CD1c-positive myeloid dendritic cell (primary cell): Measurements from ENCODE around the gene CHST15.
A peak's percentile ranks its signal among the peaks of the same experiment; 100 is the strongest.

Experiments
- DNase-seq: peaks from one replicate; pipeline ENCODE4 v3.0.0-alpha.2; 2016; ENCODE audit errors: extremely low spot score

The CHST15 gene

DNA sequence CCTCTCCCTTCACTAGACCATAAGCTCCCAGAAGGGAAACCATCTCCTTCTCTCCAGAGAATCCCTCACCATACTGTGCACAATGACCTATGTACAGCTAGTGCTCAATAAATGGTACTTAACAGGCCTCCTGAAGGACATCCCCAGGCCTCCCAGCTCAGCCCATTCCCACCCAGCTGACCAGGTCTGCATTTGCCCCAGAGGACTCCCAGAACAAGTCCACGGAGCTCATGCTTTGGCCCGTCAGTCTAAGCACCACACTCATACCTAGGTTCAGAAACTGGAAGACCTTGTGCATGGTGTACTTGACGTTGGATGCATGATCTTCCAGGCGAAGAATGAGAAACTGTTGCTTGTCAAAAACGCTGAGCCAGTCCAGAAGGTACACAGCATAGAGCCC is 81.3 kb downstream of the CHST15 start:
- no peak for DNase-seq

DNA sequence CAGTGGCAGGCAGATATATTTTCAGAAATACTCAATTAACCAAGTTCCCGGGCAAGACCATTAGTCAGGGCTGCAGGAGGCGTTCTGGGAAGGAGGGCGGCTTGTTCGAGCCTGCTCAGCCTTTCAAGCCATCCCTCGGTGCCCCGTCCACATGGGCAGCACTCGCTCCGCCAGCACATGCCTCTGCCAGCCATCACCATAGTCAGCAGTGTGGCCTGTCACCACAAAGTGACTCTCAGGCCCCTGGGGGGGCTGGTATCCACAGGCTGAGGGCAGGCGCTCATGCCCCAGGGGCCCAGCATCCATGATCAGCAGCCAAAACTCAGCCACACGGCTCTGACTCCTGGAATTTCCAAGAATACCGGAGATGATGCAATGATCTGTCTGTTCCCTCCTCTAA is 81.9 kb downstream of the CHST15 start:
- no peak for DNase-seq

DNA sequence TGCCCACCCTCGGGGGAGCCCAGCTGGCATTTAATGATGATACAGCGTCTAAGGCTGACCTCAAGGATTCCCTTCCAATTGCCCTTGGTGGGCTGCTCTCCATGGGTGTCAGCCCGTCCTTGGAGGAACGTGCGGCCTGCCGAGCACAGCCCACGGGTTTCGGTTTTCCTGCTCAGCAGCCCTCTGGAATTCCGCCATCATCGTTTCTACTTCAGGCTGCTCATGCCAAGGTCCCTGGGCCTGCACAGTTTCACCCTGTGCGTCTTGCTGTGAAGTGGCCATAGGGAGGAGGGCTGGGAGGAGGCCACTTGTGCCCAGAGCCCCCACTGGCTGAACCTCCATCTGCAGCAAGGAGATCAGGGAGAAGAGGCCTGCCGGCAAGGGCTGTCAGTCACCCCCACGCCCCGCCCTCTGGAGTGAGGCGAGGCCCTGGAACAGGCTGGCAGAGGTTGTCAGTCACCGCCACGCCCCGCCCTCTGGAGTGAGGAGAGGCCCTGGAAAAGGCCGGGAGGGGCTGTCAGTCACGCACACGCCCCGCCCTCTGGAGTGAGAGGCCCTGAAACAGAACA is 82.8 kb downstream of the CHST15 start:
- DNase-seq = no peak

DNA sequence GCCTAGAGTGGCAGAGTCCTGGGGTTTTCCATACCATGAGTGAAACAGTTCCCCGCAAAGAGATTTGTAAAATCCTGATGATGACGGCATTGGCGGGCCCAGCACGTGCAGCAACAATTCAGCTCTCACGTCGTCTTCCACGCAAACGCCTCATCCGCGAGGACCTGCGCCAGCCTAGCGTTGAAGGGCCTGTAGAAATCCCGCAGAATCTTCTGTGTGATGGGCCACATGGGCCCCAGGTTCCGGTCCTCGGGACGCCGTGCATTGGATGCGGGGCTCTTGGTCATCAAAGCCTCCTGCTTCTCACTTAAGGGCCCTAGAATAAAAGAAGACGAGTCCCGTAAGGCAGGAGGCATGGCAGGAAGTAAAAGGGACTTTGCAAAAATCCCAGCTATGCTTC is 83.4 kb downstream of the CHST15 start:
- DNase-seq = no peak

GRCh38 chr10:124009231-124010015 is 84.0 kb downstream of the CHST15 start:
- peak; percentile 15 for DNase-seq

DNA sequence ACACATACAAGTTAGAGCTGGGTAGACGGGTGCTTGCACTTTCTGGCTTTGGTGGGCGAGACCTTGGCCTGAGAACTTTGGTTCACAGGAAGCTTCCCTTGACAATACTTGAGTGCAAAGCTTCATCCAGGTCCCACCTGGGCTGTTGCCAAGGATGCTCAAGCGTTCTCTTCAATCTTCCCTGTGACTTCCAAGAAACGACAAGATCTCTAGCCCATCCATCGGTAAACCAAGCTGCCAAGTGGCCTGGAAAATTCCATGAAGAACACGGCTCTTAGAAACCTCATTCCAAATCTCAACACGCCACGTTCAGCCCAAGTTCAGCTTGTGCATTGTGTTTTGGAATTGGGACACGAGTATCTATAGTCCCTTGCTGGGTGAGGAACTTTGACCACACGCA is 84.7 kb downstream of the CHST15 start:
- no peak for DNase-seq

DNA sequence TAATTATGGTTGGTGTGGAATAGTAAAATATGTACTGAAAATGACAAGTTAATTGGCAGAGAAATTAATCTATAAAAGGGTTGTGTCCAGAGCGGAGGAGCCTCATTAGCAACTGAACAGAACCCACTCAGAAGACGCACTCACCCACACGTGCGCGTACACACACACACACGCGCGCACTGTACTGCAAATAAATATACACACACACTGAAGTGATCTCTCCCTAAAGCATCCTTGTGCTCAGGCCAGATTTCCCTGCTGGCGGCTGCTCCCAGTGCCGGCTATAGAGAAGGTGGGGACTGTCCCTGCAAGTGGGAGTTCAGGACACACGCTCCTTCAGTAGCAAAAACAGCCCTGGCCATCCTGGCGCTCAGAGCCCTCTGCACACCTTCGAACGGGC is 85.2 kb downstream of the CHST15 start:
- no peak for DNase-seq

- DNase-seq = no peak
These were observed 85.6 kb downstream of the CHST15 start for GRCh38 chr10:124007773-124008145.

DNA sequence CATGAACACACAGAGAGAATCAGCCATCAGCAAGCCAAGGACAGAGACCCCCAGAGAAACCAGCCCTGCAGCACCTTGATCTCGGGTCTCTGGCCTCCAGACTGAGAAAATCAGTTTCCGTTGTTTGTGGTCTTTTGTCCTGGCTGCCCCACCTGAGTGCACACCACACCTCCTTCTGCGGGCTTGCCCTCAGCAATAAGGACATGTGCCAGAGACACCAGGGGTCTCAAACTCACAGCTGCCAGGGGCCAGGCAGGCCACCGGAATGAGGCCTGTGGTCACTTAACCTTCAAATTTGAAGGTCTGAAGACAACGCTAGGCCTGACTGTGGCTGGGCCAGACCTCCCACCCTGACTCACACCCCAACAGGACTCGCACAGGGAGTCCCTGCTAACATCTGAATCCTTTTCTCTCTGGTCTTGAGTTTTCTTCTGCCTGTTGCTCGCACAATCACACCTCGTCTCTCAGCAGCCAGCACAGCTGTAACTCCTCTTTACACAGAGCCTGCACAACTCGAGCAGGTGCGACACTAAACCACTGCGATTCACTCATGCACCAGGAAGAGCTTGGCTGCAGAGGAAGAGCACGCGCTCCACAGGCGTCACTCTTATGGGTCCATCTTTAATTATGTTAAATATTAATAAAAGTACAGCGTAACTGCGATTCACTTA is 86.2 kb downstream of the CHST15 start:
- DNase-seq = no peak

GRCh38 chr10:124006526-124006925 is 86.9 kb downstream of the CHST15 start:
- no peak for DNase-seq

GRCh38 chr10:124005991-124006392 is 87.4 kb downstream of the CHST15 start:
- no peak for DNase-seq

- no peak for DNase-seq
These were observed 88.3 kb downstream of the CHST15 start for GRCh38 chr10:124005091-124005490.

- no peak for DNase-seq
These were observed 88.8 kb downstream of the CHST15 start for GRCh38 chr10:124004663-124005004.

- DNase-seq = no peak
These were observed 89.3 kb downstream of the CHST15 start for GRCh38 chr10:124003871-124004662.

- DNase-seq = no peak
These were observed 89.9 kb downstream of the CHST15 start for GRCh38 chr10:124003481-124003870.

DNA sequence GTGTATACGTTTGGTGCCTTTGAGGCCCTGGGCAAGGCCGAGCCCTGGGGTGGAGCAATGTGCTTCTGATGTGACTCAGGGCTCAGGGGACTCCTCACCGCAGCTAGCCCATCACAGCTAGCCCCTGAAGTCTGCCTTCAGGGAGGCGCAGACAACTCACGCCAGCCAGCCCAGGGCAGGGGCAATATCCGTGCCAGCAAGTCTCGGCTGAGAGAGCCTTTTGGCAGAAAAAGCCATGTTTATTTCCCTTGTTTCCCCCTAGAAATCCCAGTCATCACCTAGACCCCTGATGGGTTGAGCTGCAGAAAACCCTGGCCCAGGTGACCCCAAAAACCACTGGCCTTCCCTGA is 90.4 kb downstream of the CHST15 start:
- no peak for DNase-seq

GRCh38 chr10:124002391-124003069 is 90.9 kb downstream of the CHST15 start:
- no peak for DNase-seq

GRCh38 chr10:124001391-124002148 is 91.8 kb downstream of the CHST15 start:
- DNase-seq = peak; percentile 44

DNA sequence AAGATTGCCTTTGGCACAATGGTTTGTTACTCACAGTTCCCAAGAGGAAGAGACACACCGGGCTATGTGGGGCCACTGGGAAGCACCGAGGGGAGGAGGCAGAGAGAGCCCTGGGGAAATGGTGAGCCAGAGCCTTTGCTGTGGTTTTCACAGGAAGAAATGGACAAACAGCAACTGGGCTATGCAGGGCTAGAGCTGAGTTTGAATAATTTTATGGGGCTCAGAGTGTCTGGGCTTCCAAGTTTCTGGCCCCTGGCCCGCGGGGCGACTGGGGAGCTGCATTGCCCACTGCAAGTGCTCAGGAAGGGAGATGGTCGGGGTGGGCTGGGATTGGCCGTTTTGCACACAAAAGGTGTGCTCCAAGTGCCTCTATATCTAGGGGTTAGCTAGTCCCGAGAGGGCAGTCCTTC is 92.6 kb downstream of the CHST15 start:
- DNase-seq = peak; percentile 56

DNA sequence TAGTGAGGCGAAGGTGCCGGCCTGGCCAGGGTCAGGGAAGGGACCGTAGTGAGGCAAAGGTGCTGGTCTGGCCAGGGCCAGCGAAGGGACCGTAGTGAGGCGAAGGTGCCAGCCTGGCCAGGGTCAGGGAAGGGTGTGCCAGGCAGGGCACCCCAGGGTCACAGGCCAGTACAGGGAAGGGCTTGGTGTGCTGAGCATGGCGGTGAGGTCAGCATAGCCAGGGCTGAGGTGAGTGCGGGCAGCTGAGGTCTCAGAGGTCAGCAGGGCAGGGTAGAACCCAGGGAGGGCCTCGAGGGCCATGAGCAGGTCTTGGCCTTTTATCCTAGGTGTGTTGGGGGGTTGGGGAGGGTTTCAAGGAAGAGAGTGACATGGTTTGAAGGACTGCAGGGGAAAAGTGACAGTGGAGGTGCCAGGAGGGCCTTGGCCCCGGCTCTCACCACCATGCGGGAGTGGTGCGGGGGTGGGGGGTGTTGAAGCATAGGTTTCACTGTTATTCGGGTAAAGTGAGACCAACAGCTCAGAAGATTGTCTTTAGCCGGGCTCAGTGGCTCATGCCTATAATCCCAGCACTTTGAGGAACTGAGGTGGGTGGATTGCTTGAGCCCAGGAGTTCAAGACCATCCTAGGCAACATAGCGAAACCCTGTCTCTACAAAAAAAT is 93.3 kb downstream of the CHST15 start:
- no peak for DNase-seq

DNA sequence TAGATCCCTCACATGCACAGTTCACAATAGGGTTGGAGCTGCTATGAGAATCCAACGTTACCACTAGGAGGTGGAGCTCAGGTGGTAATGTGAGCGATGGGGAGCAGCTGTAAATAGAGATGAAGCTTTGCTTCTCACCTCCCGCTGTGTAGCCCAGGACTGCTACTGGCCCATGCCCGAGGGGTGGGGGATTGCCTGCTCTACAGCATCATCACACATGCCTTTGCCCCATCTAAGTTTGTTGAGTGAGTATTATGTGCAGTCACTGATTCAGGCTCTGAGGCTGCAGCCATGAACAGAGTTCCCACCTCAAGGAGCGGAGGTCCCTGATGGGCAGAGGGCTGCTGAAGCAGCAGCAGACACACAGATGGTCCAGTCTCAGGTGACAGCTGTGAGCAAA is 94.1 kb downstream of the CHST15 start:
- no peak for DNase-seq
